Activated CD8-positive, alpha-beta T cell treated with anti-CD3 and anti-CD28 coated beads, Interleukin-2, amount 10 ng/mL, durations not matched to agents 7 days and 5 days (primary cell): ENCODE results near the gene SGMS1. TPM values are rescaled to one million over a fixed set of nuclear protein-coding genes. Genes with fewer than 3 reads are reported as not detected.
A peak's percentile ranks its signal among the peaks of the same experiment; 100 is the strongest.

Experiments used
- ATAC-seq: fragments of 150-1000 bp; cut with Tn5 transposase; one replicate; pipeline ENCODE4 v1.10.0; 2021; ENCODE audit warnings: moderate library complexity
- CTCF ChIA-PET: fragments of 350-600 bp; sonication (Branson Sonifier 250); formaldehyde crosslinking; loops from one replicate; lab custom pipeline; 2021; ENCODE audit warnings: antibody characterized with exemption; lab: Charles Lee
- POLR2A ChIA-PET: fragments of 350-600 bp; sonication (Branson Sonifier 250); formaldehyde crosslinking; loops from one replicate; lab custom pipeline; 2021; ENCODE audit warnings: antibody characterized with exemption; lab: Charles Lee
- DNase-seq: peaks from one replicate; pipeline ENCODE4 v3.0.0-alpha.2; 2020
- H3K27ac Mint-ChIP-seq: one replicate; pipeline ENCODE4 v1.8.0; 2021; ENCODE audit warnings: mild to moderate bottlenecking, mixed read lengths
- H3K27me3 Mint-ChIP-seq: one replicate; pipeline ENCODE4 v1.8.0; 2021; ENCODE audit warnings: low read depth, mixed read lengths
- H3K36me3 Mint-ChIP-seq: one replicate; pipeline ENCODE4 v1.8.0; 2021; ENCODE audit warnings: low read depth, mixed read lengths
- H3K4me1 Mint-ChIP-seq: one replicate; pipeline ENCODE4 v1.8.0; 2021; ENCODE audit warnings: low read depth, mixed read lengths
- H3K4me3 Mint-ChIP-seq: one replicate; pipeline ENCODE4 v1.8.0; 2021; ENCODE audit warnings: mild to moderate bottlenecking, mixed read lengths
- H3K9me3 Mint-ChIP-seq: one replicate; pipeline ENCODE4 v1.8.0; 2022; ENCODE audit warnings: mixed read lengths; ENCODE audit not compliant: insufficient read depth
- total RNA-seq, 2 experiments: library from RNA; stranded (reverse); gene quantifications; one replicate each; pipeline ENCODE4 v1.2.3, GENCODE V29; 2021

Gene SGMS1
- total RNA-seq, 2 experiments from 2014 or later: 14.2 to 16.4 TPM

- POLR2A ChIA-PET: no interaction called here
- no peak for ATAC-seq
- peaks cover 39% of the 10 kb centered on the region for H3K36me3 Mint-ChIP-seq
Measured at GRCh38 chr10:50351483-50352146, 272.1 kb downstream of the SGMS1 start.

GRCh38 chr10:50350366-50350765 lies 273.4 kb downstream of the SGMS1 start:
- CTCF ChIA-PET: no interaction called here
- Mint-ChIP-seq H3K36me3 (peaks cover 35% of the 10 kb centered on the region), H3K9me3 (peaks cover 24% of the 10 kb centered on the region), H3K27ac (no peak overlapping the region), H3K27me3 (no peaks in the 10 kb centered on the region), H3K4me3 (no peak overlapping the region), H3K4me1 (peaks cover 23% of the 10 kb centered on the region)
- ATAC-seq (no peak), DNase-seq (no peak)
- POLR2A ChIA-PET: no interaction called here

More at GRCh38 chr10:50351483-50352146, 272.1 kb downstream of the SGMS1 start:
- peaks cover 24% of the 10 kb centered on the region for H3K9me3 Mint-ChIP-seq
- H3K4me3 Mint-ChIP-seq: no peak overlapping the region
- peaks cover 23% of the 10 kb centered on the region for H3K4me1 Mint-ChIP-seq
- H3K27ac Mint-ChIP-seq: no peak overlapping the region
- no peak for DNase-seq
- CTCF ChIA-PET: no interaction called here
- H3K27me3 Mint-ChIP-seq: no peaks in the 10 kb centered on the region

GRCh38 chr10:50349554-50349953 lies 274.2 kb downstream of the SGMS1 start:
- CTCF ChIA-PET: no interaction called here
- no peak overlapping the region for H3K4me3 Mint-ChIP-seq
- peaks cover 24% of the 10 kb centered on the region for H3K9me3 Mint-ChIP-seq
- POLR2A ChIA-PET: interaction anchor here (0.8 kb wide), 1 partner anchor 11 kb away, joined by 3 read pairs; no protein-coding TSS in a partner anchor
- H3K36me3 Mint-ChIP-seq: peaks cover 30% of the 10 kb centered on the region
- H3K27ac Mint-ChIP-seq: no peak overlapping the region
- H3K27me3 Mint-ChIP-seq: no peaks in the 10 kb centered on the region
- DNase-seq: no peak
- ATAC-seq: no peak
- peaks cover 23% of the 10 kb centered on the region for H3K4me1 Mint-ChIP-seq

DNA sequence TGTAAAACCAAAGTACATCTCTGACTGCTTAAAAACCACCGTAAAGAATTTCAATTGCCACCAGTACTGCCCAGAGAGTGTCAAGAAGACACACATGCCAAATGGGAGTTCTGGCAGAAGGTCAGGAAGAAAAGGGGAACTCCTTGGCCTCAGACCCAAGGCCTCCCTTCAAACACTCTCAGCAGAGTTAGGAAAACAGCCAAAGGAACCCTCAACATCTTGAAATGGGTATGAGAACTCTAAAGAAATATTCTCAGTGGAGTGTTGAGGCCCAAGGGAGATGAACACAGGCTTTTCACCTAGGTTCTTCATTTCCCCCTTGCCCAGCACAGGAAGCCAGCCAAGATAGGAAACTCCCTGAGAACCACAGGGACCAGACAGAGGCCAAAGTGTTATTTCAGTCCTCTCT lies 276.4 kb downstream of the SGMS1 start:
- no peaks in the 10 kb centered on the region for H3K27me3 Mint-ChIP-seq
- POLR2A ChIA-PET: no interaction called here
- DNase-seq (no peak), ATAC-seq (no peak)
- H3K27ac Mint-ChIP-seq: no peak overlapping the region
- no peak overlapping the region for H3K4me3 Mint-ChIP-seq
- CTCF ChIA-PET: no interaction called here
- H3K9me3 Mint-ChIP-seq: peaks cover 24% of the 10 kb centered on the region
- H3K36me3 Mint-ChIP-seq: peaks cover 37% of the 10 kb centered on the region
- peaks cover 32% of the 10 kb centered on the region for H3K4me1 Mint-ChIP-seq

- Mint-ChIP-seq H3K9me3 (peaks cover 24% of the 10 kb centered on the region), H3K36me3 (peaks cover 40% of the 10 kb centered on the region), H3K27ac (no peak overlapping the region), H3K4me3 (no peak overlapping the region), H3K27me3 (no peaks in the 10 kb centered on the region), H3K4me1 (peaks cover 32% of the 10 kb centered on the region)
- DNase-seq: no peak
- no peak for ATAC-seq
- POLR2A ChIA-PET: no interaction called here
- CTCF ChIA-PET: interaction anchor here (1.1 kb wide), 1 partner anchor 21 kb away, joined by 3 read pairs; no protein-coding TSS in a partner anchor
Measured at GRCh38 chr10:50346942-50347341, 276.8 kb downstream of the SGMS1 start.

DNA sequence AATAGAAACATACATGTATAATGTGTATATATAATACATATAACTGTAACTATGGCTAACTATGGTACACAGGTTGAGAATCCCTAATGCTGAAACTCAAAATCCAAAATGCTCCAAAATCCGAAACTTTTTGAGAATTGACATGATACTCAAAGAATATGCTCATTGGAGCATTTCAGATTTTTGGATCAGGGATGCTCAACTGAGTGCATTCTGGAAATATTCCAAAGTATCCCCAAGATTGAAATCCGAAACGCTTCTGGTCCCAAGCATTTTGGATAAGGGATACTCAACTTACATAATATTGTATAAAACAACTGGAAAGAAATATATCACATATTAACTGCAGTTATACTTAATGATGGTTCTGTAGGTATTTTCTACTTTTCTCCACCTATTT lies 278.2 kb downstream of the SGMS1 start:
- Mint-ChIP-seq H3K4me1 (peaks cover 32% of the 10 kb centered on the region), H3K9me3 (peaks cover 16% of the 10 kb centered on the region), H3K27ac (no peak overlapping the region), H3K4me3 (no peak overlapping the region), H3K27me3 (no peaks in the 10 kb centered on the region), H3K36me3 (peaks cover 39% of the 10 kb centered on the region)
- ChIA-PET POLR2A (no interaction called here), CTCF (interaction anchor here (1.1 kb wide), 1 partner anchor 20 kb away, joined by 3 read pairs; no protein-coding TSS in a partner anchor)
- DNase-seq (no peak), ATAC-seq (no peak)

- peaks cover 4% of the 10 kb centered on the region for H3K9me3 Mint-ChIP-seq
- peaks cover 28% of the 10 kb centered on the region for H3K4me1 Mint-ChIP-seq
- H3K36me3 Mint-ChIP-seq: peaks cover 38% of the 10 kb centered on the region
- CTCF ChIA-PET: interaction anchor here (1.3 kb wide), 1 partner anchor 76 kb away, joined by 3 read pairs; no protein-coding TSS in a partner anchor
- no peaks in the 10 kb centered on the region for H3K27me3 Mint-ChIP-seq
- ATAC-seq (no peak), DNase-seq (no peak)
- POLR2A ChIA-PET: no interaction called here
- no peak overlapping the region for H3K27ac Mint-ChIP-seq
- H3K4me3 Mint-ChIP-seq: no peak overlapping the region
Measured at GRCh38 chr10:50343702-50344331, 279.9 kb downstream of the SGMS1 start.

DNA sequence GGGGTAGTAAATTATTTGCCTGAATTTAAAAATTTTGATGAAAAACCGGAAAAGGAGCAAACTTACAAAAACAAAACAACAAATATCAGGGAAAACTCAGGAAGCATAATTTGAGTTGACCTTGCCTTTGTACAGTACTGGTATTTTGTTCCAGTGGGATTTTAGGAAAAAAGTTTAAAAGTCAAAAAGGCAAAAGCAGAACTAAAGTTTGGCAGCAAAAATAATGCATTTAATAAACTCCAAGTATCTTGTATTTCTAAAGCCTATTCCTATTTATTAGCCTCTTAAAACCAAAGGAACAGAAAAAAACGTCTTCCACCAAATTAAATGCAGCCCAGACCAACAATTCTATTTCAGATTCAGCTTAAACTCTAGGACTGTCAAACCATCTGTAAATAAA lies 281.8 kb downstream of the SGMS1 start:
- POLR2A ChIA-PET: no interaction called here
- DNase-seq (no peak), ATAC-seq (no peak)
- peaks cover 43% of the 10 kb centered on the region for H3K36me3 Mint-ChIP-seq
- no peaks in the 10 kb centered on the region for H3K9me3 Mint-ChIP-seq
- H3K4me3 Mint-ChIP-seq: no peak overlapping the region
- no peaks in the 10 kb centered on the region for H3K27me3 Mint-ChIP-seq
- CTCF ChIA-PET: no interaction called here
- H3K27ac Mint-ChIP-seq: no peak overlapping the region
- H3K4me1 Mint-ChIP-seq: peaks cover 12% of the 10 kb centered on the region

DNA sequence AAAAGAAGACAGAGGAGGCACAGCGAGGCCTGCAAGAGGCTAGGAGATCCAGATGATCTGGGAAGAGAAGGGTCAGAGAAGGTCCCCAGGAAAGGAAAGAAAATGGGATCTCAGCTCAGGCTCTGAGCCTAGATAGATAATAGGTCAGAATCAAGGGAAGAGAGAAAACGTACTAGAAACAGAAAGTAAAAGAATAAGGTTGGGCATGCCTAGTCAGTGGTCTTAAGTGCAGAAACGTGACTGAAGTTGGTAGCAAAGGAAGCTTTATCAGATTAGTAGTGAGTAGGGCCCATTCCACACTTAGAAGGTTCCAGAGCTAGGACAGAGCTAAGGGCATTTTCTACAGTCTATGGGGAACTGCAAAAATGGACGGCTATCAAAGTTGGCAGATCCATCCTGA lies 287.6 kb downstream of the SGMS1 start:
- no peaks in the 10 kb centered on the region for H3K9me3 Mint-ChIP-seq

DNA sequence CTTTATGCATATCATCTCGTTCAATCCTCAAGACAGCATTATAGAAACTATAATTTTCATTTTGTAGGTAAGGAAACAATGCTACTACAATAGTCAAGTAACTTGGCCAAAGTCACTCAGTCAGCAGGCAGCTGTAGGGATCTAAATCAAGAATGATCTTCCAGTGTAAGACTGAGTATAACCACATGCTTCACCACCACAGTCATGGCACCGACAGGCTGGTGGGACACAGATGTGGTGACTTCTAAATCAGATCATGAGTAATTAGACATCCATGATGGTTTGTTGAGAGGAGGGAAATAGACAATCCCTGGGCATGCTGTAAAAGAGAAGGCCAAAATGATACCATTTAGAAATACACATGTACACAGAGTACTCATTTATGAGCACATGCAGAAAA lies 288.4 kb downstream of the SGMS1 start:
- ATAC-seq (no peak), DNase-seq (no peak)
- Mint-ChIP-seq H3K27me3 (no peaks in the 10 kb centered on the region), H3K4me3 (no peak overlapping the region), H3K36me3 (peaks cover 37% of the 10 kb centered on the region), H3K4me1 (peaks cover 27% of the 10 kb centered on the region), H3K27ac (no peak overlapping the region), H3K9me3 (no peaks in the 10 kb centered on the region)
- POLR2A ChIA-PET: no interaction called here
- CTCF ChIA-PET: no interaction called here

More for the DNA sequence above, 287.6 kb downstream of the SGMS1 start:
- Mint-ChIP-seq H3K4me1 (peaks cover 27% of the 10 kb centered on the region), H3K27me3 (no peaks in the 10 kb centered on the region), H3K4me3 (peak overlapping the region; percentile 15), H3K36me3 (peaks cover 42% of the 10 kb centered on the region), H3K27ac (no peak overlapping the region)
- ChIA-PET POLR2A (no interaction called here), CTCF (no interaction called here)
- ATAC-seq (peak; percentile 58), DNase-seq (no peak)

DNA sequence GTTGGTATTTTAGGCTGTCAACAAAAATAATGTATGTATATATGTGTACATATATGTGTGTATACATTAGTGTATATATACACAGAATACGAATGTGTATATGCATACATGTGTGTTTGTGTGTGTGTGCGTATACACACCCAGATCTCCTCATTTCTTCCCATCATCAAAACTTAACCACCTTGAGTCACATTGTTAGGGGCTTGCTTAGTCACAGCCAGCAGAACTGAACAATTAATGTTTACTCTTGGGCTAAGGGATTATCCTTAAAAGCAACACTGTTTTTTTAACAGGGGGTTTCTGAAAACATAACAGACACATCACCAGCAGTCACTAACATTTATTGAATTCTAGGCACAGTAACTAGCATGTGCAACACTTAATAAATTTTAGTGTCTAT lies 289.5 kb downstream of the SGMS1 start:
- Mint-ChIP-seq H3K9me3 (no peaks in the 10 kb centered on the region), H3K27ac (peak overlapping the region; percentile 4), H3K4me3 (no peak overlapping the region), H3K27me3 (no peaks in the 10 kb centered on the region), H3K36me3 (peaks cover 27% of the 10 kb centered on the region), H3K4me1 (peaks cover 27% of the 10 kb centered on the region)
- DNase-seq: no peak
- POLR2A ChIA-PET: no interaction called here
- CTCF ChIA-PET: no interaction called here
- ATAC-seq: no peak

- ChIA-PET POLR2A (no interaction called here), CTCF (no interaction called here)
- H3K4me1 Mint-ChIP-seq: peaks cover 27% of the 10 kb centered on the region
- H3K27ac Mint-ChIP-seq: no peak overlapping the region
- H3K36me3 Mint-ChIP-seq: peaks cover 23% of the 10 kb centered on the region
- ATAC-seq (no peak), DNase-seq (no peak)
- no peak overlapping the region for H3K4me3 Mint-ChIP-seq
- H3K27me3 Mint-ChIP-seq: no peaks in the 10 kb centered on the region
- no peaks in the 10 kb centered on the region for H3K9me3 Mint-ChIP-seq
Measured at GRCh38 chr10:50333872-50334271, 289.9 kb downstream of the SGMS1 start.
